Right lobe of liver (tissue), 4 donors: ENCODE results near the gene P3H2.

Experiments used
- POLR2A ChIP-seq: fragments of 450-650 bp; IDR thresholded peaks from one replicate; pipeline ENCODE4 v1.6.1; 2017; ENCODE audit warnings: antibody characterized with exemption, mild to moderate bottlenecking
- TF ChIP-seq, protein P1 (sequence below), 4 donors: fragments of 200-600 bp in 3 of 4; fragments of 450-650 bp in 1 of 4; IDR thresholded peaks; one replicate each; pipeline versions ENCODE4 v1.5.1 to v1.8.0; 2016 to 2022; ENCODE audit warnings: antibody characterized with exemption in 4 of 4, mild to moderate bottlenecking in 2 of 4
- donor health status: DM: no; HTN: no; CAD: no.
- donor health status: DM: no; HTN: no; CAD: no.
- donor health status: DM: no; HTN: yes; CAD: no.

GRCh38 chr3:189949580-189949979 is 171.1 kb downstream of the P3H2 start:
- TF ChIP-seq, protein P1, sequence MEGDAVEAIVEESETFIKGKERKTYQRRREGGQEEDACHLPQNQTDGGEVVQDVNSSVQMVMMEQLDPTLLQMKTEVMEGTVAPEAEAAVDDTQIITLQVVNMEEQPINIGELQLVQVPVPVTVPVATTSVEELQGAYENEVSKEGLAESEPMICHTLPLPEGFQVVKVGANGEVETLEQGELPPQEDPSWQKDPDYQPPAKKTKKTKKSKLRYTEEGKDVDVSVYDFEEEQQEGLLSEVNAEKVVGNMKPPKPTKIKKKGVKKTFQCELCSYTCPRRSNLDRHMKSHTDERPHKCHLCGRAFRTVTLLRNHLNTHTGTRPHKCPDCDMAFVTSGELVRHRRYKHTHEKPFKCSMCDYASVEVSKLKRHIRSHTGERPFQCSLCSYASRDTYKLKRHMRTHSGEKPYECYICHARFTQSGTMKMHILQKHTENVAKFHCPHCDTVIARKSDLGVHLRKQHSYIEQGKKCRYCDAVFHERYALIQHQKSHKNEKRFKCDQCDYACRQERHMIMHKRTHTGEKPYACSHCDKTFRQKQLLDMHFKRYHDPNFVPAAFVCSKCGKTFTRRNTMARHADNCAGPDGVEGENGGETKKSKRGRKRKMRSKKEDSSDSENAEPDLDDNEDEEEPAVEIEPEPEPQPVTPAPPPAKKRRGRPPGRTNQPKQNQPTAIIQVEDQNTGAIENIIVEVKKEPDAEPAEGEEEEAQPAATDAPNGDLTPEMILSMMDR (IDR thresholded peaks at IDR 0.05): no peak
- TF ChIP-seq POLR2A: no peak
